ENCODE data around the gene GJC1.

The GJC1 gene

DNA sequence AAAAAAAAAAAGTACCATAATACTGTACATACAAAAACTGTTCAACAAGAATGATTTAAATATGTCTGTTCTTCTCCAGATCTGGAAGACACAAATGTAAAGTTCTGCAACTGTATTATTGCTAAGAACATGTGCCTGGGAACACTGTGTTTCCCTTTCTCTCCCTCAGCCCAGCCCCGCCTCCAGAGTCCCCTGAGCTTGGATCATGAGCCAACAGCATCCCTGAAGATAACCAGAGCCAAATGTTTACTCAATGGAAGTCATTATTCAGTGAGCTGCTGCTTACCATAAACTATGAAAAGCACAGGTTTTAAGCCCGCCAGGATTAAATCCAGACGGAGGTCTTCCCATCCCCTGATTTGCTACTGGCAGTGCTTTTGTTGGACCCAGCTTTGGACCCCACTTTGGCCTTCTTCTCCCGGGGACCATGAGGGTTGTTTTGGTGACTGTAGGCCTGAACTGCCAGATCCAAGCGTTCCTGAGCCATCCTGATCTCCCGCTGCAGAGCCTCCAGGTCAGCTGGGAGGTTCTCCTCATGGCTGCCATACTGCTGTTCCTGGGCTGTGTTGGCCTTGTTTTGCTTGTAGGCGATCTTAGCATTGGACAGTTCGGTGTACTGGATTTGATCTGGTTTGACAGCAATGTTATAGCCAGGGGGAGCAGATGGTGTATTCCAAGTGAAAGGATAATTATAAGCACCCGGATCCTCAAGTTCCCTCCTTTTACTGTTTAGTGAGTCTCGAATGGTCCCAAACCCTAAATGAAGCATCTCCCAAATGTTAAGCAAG lies 25.6 kb downstream of the GJC1 start:
- no peak for DNase-seq

DNA sequence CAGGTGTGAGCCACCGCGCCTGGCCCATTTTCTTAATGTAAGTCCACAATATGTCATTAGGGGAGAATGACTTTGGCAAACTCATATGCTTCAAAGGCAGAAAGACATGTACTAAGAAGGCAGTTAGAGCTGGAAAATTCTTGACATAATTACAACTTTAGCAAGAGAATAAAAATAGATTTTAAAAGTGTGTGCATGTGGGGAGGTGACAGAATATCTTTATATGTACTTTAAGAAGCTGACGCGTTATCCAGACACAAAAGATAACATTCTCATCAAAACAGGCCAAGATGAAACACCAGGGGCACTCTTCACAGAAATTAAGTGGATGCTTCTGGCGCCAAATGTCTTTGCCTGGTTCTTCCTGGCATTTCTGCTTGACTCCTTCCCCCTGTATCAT lies 28.2 kb downstream of the GJC1 start:
- no peak for DNase-seq

DNA sequence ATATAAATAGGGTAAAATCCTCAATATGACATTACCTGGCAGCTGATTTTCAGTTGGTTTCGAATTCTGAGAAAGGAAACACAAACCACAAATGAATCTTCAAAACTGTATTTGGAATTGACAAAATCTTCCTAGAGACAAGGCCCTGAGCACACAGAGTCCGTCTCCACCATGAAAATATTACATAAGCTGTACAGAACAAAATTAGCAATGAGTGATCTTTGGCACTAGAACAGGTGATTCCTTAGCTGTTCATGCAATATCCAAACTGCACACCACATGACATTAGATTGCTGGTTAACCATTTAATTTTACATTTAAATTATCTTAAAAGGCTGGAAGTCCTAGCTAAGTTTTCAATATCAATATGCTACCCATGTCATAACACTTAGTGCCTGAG lies 31.7 kb downstream of the GJC1 start:
- DNase-seq: no peak

DNA sequence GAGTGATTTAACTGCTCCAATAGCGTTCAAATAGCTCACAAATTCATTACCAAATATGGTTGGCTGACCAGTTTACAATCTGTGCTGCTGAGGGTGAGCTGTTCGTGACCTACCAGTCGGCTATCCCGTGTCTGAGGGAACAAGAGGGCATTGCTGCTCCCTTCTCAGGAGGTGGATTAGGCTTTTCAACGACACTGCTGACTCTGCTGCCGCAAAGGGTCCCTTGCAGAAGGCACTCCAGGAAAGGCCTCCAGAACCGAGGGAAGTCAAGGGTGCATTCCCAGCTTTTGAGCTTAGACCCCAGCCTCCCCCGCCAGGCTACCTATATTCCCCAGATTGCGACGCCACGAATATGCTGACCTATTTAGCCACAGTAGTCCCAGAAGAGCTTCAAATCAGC lies 32.3 kb downstream of the GJC1 start:
- DNase-seq: no peak

DNA sequence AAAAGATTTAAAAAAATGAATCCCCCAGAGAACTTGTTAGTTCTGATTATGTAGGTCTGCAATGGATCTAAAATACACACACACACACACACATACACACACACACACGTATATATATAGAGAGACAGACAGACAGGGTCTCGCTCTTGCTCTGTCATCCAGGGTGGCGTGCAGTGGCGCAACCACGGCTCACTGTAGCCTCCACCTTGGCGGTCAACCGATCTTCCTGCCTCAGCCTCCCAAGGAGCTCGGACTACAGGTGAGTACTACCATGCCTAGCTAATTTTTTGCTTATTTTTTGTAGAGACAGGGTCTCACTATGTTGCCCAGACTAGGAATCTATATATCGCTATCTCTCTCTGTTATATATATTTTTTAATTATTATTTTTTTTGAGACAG lies 33.4 kb downstream of the GJC1 start:
- no peak for DNase-seq

DNA sequence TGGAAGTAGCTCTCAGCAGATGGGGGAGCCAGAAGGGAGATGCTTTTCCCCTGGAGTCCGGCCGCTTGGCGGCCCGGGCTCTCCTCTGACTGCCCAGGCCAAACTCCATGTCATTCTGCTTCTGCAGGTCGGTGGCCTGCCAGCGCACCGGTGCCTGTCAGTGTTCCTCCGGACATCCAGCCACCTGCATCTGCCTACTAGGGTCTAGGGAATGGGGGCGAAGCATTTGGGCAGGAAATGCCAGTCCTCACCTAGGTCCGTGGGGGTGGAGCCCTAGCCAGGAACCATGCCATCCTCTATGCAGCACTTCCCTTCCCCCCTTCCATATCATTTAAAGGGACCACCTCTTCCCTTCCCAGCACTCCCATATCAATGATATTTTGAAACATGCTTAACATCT lies 34.2 kb downstream of the GJC1 start:
- no peak for DNase-seq

DNA sequence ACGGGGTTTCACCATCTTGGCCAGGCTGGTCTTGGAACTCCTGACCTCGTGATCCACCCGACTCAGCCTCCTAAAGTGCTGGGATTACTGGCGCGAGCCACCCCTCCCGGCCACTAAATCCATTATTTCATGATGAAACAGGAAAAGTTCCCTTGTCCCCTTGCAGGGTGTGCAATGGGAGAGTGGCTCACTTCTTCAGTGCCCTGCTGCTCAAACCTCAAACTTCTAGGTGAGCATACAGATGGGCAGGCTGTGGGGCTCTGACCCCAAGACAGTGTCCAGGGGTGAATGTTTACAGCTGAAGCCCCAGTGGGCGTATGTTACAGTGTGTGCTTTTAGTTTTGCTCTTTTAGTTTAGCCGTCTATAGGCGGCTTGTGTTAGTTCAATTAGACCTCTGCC lies 34.7 kb downstream of the GJC1 start:
- no peak for DNase-seq

GRCh38 chr17:44794851-44795413 lies 35.2 kb downstream of the GJC1 start:
- no peak for DNase-seq

GRCh38 chr17:44793885-44794842 lies 35.9 kb downstream of the GJC1 start:
- peak in 1 of 56 donors; percentile 10 for DNase-seq

GRCh38 chr17:44792276-44792675 lies 37.8 kb downstream of the GJC1 start:
- DNase-seq: no peak

- no peak for DNase-seq
Observed at GRCh38 chr17:44788139-44788538, 41.9 kb downstream of the GJC1 start.

DNA sequence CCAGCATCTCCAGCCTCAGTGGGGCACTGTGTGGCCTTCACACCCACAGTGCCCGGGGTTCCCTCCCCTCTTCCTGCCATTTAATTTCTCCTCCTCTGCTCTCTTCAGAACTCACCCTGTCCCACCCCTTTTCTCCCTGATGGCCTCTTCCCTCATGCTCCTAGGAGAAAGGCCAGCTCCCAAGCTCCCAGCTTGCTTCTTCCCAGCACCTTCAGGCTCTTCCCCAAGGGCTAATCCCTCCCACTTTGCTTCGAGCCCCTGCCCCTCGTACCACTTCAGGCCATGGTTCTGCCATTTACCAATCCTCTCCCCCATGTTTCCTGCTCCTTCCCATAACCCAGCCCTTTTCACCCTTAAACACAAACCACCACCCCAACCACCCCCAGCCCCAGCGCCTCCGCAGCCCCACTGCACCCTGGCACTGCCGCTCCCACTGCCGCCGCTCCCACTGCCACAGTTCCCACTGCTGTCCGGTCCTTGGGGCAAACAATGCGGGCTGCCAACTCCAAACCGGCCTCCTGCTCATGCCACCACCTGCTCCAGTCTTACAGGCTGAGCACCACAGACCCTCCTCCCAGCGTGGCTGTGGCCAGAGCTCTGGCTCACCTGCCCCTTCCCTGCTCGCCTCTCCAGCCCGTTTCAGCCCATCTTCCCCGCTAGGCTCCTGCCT lies 42.7 kb downstream of the GJC1 start:
- no peak for DNase-seq

GRCh38 chr17:44786551-44787081 lies 43.5 kb downstream of the GJC1 start:
- DNase-seq: peak in 22 of 56 donors; percentile 12 to 61 (median 40)

DNA sequence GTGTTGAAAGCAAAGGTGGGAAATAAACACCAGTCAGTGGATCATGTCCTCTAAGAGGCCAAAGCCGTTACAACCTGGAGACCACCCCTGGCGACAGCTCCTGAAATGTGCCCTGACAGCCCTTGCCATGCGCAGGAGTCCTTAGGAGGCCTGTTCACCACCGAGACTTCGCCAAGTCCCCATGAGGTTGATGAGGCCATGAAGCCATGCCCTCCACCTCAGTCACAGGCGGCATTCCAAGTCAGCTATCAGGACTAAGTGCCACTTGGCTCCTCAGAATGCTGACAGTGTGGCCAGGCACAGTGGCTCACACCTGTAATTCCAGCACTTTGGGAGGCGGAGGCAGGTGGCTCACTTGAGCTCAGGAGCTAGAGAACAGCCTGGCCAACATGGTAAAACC lies 44.2 kb downstream of the GJC1 start:
- no peak for DNase-seq

DNA sequence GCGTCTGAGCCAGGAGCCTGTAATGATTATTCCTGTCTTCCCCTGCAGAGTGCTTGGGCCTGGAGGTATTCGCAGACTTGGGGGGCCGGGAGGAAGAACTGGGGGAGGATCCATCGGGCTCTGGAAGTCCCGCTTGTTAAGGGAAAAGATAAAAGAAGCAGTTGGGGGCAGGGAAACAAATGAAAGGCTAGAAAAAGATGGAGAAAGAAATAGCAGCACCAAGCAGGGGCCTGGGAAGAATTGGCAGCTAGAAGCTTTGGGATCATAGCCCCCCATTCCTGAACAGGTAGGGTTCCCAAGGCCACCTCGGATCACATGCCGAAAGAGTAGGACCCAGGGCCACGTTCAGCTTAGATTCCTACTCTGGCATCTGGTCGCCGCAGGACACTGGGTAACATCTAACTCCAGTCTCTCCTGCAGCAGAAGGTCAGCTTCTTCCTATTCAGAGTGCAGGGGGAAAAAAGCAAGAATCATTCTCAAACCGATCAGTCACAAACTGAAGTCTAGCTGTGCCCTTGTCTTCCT lies 47.7 kb downstream of the GJC1 start:
- DNase-seq: no peak

DNA sequence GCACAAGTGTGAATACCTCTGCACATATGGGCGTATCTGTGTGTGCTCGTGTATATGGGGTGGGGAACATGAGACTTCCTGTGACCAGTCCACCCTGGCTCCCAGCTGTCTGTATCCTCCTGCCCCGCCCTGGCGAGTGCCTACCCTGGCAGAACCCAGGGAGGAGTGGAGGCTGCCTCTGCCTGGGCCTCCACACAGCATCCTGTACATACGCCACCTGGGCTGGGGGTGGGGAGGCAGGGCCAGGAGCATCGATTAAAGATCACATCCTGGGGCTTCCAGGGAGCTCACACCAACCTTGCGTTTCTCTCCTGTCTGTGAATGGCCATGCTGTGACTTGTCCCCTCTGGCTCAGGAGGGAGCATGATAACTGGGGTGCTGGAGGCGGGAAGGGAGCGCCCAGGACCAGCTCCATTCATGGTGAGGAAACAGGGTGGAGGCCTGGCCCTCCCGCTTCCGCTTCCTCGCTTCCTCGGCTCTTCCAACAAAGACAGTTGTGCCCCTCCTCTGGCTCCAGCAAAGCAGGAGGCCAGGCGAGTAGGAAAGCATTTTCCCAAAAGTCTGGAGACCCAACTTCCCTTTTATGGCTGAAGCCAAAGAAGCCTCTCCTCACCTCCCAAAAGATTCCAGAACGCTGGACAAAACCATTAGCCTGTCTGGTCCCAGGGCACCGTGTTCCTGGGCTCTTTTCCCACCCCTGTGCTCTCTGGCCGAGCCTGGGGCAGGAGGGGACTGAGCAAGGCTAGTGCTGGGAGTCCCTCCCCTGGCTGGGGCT lies 48.3 kb downstream of the GJC1 start:
- no peak for DNase-seq

DNA sequence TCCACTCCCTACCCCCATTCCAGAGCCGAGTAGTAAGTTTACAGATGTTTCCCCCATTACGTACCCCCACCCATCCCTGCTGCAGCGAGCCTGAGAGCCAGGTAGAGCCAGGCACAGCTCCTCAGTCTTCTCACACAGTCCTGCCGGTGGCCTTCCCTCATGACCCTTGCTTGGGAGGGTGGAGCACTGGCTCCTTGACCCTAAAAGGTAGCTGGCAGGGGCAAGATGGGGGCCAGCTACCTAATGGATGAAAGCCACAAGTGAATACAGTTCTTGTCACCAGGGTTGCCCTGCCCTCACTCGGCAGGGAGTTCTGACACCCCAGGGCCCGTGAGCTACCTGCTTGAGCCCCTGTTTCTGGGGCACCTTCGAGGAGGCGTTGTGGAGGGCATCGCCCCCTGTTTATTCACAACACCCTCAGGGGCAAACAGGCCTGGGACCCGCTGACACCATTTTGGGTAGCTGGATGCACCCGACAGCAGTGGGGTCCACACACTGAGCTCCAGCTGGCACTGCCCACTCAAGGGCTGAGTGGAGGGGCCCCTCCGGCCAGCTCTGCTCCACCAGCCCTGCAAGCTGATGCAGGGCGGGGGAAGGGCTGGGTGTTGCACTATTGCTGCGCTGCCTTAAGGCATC lies 49.1 kb downstream of the GJC1 start:
- DNase-seq: no peak

DNA sequence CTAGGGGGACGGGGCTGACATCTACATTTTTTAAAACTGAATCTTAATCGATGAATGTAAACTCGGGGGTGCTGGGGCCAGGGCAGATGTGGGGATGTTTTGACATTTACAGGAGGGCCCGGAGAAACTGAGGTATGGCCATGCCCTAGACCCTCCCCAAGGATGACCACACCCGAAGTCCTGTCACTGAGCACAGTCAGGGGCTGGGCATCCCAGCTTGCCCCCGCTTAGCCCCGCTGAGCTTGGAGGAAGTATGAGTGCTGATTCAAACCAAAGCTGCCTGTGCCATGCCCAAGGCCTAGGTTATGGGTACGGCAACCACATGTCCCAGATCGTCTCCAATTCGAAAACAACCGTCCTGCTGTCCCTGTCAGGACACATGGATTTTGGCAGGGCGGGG lies 49.9 kb downstream of the GJC1 start:
- no peak for DNase-seq

- peak in 54 of 56 donors; percentile 16 to 85 (median 60) for DNase-seq
Observed at GRCh38 chr17:44779211-44780025, 50.7 kb downstream of the GJC1 start.
